Central memory CD4-positive, alpha-beta T cell (primary cell): ENCODE measurements around the gene PDCD6IP.
"Not testable (repeated sequence)": the region's sequence is repeated elsewhere in the genome, so short reads cannot be mapped to it uniquely, and the experiment has no call there.

Experiments
- DNase-seq: peaks from one replicate; pipeline ENCODE4 v3.0.0; 2022

PDCD6IP gene

GRCh38 chr3:33795856-33796536 lies 2.4 kb upstream of the PDCD6IP start:
- no peak for DNase-seq

- DNase-seq: no peak
Measured at GRCh38 chr3:33798113-33798417, 365 bp upstream of the PDCD6IP start.

GRCh38 chr3:33799202-33799551 lies 747 bp downstream of the PDCD6IP start:
- no peak for DNase-seq

- no peak for DNase-seq
Measured at GRCh38 chr3:33803252-33803651, 4.8 kb downstream of the PDCD6IP start.

GRCh38 chr3:33803894-33804526 lies 5.6 kb downstream of the PDCD6IP start:
- no peak for DNase-seq

- DNase-seq: no peak
Measured at GRCh38 chr3:33807191-33807590, 8.8 kb downstream of the PDCD6IP start.

- no peak for DNase-seq
Measured at GRCh38 chr3:33808559-33808958, 10.1 kb downstream of the PDCD6IP start.

- no peak for DNase-seq
Measured at GRCh38 chr3:33810545-33810944, 12.1 kb downstream of the PDCD6IP start.

GRCh38 chr3:33821989-33822388 lies 23.6 kb downstream of the PDCD6IP start:
- no peak for DNase-seq

- no peak for DNase-seq
Measured at GRCh38 chr3:33823821-33824220, 25.4 kb downstream of the PDCD6IP start.

GRCh38 chr3:33825111-33825510 lies 26.7 kb downstream of the PDCD6IP start:
- no peak for DNase-seq

- DNase-seq: no peak
Measured at GRCh38 chr3:33826206-33826605, 27.8 kb downstream of the PDCD6IP start.

GRCh38 chr3:33826688-33827087 lies 28.3 kb downstream of the PDCD6IP start:
- DNase-seq: no peak

GRCh38 chr3:33829720-33830119 lies 31.3 kb downstream of the PDCD6IP start:
- no peak for DNase-seq

GRCh38 chr3:33831053-33831452 lies 32.6 kb downstream of the PDCD6IP start:
- DNase-seq: no peak

- DNase-seq: no peak
Measured at GRCh38 chr3:33833408-33834095, 35.1 kb downstream of the PDCD6IP start.

- DNase-seq: no peak
Measured at GRCh38 chr3:33834096-33834453, 35.6 kb downstream of the PDCD6IP start.

- DNase-seq: not testable (repeated sequence)
Measured at GRCh38 chr3:33837182-33837581, 38.8 kb downstream of the PDCD6IP start.

- DNase-seq: no peak
Measured at GRCh38 chr3:33839283-33839682, 40.9 kb downstream of the PDCD6IP start.

GRCh38 chr3:33840179-33840578 lies 41.7 kb downstream of the PDCD6IP start:
- no peak for DNase-seq

GRCh38 chr3:33848624-33849347 lies 50.4 kb downstream of the PDCD6IP start:
- peak; percentile 28 for DNase-seq

GRCh38 chr3:33850599-33850998 lies 52.2 kb downstream of the PDCD6IP start:
- not testable (repeated sequence) for DNase-seq

GRCh38 chr3:33855407-33855806 lies 57.0 kb downstream of the PDCD6IP start:
- DNase-seq: not testable (repeated sequence)
